HCT116 (cell line): ENCODE measurements around the gene GNG12. TPM values are rescaled to one million over a fixed set of nuclear protein-coding genes. Genes with fewer than 3 reads are reported as not detected.

Source experiments
- ATAC-seq: fragments of 200-7000 bp; cut with Tn5 transposase; 2 replicates; pipeline ENCODE4 v1.9.1; 2020; ENCODE audit warnings: mild to moderate bottlenecking, moderate library complexity
- BruUV-seq: library from RNA; stranded (reverse); fragments of 400-500 nt; replicated peaks from 2 replicates; lab custom pipeline; 2021; lab: Mats Ljungman, UMichigan
- CTCF ChIA-PET: fragments of 300-600 bp; sonication (Branson Sonifier 250); formaldehyde crosslinking; loops from one replicate; lab custom pipeline; 2021; ENCODE audit warnings: antibody characterized with exemption; lab: Charles Lee
- POLR2A ChIA-PET: fragments of 300-600, 350-600 bp; sonication (Branson Sonifier 250); formaldehyde crosslinking; loops from one replicate; lab custom pipeline; 2021; ENCODE audit warnings: antibody characterized with exemption; lab: Charles Lee
- RAD21 ChIA-PET, 2 experiments: fragments of 300-600 bp; sonication (Branson Sonifier 250); formaldehyde crosslinking; loops; one replicate each; lab custom pipeline; 2023; ENCODE audit warnings: low total read pairs in 2 of 2; ENCODE audit not compliant: uncharacterized antibody in 2 of 2, unreplicated experiment in 2 of 2, low non-redundant PET in 1 of 2; lab: Charles Lee
- DNase-seq: peaks from one replicate; pipeline ENCODE4 v3.0.0-alpha.2; 2010; ENCODE audit warnings: low read depth, low spot score
- H2AFZ ChIP-seq: fragments of 200-600 bp; shearing (Covaris generic), sonication (generic); 2 replicates; pipeline ENCODE4 v1.6.1; 2017; ENCODE audit warnings: low read depth, mixed run types, mixed read lengths, antibody characterized with exemption, low read length; ENCODE audit not compliant: poor library complexity, severe bottlenecking
- H3K27ac ChIP-seq: 2 replicates; pipeline ENCODE4 v1.5.1; 2012; ENCODE audit warnings: low read depth, low read length
- H3K27me3 ChIP-seq: fragments of 200-600 bp; sonication (generic); 2 replicates; pipeline ENCODE4 v1.6.1; 2016; ENCODE audit warnings: mixed run types, low read length, mixed read lengths; ENCODE audit not compliant: insufficient read depth
- H3K36me3 ChIP-seq, 2 experiments: fragments of 200-500 bp in 1 of 2; fragments of 200-600 bp in 1 of 2; sonication (Bioruptor generic) in 1 of 2; sonication (generic) in 1 of 2; 2 replicates each; pipeline versions ENCODE4 v1.5.1 to v1.6.1; 2014 to 2016; ENCODE audit warnings: low read length in 2 of 2, inconsistent platforms in 1 of 2, mixed read lengths in 1 of 2, mixed run types in 1 of 2; ENCODE audit not compliant: insufficient read depth in 2 of 2, control insufficient read depth in 1 of 2
- H3K4me1 ChIP-seq, 2 experiments: fragments of 200-600 bp in 1 of 2; sonication (generic) in 1 of 2; 2 replicates each; pipeline versions ENCODE4 v1.5.1 to v1.6.1; 2012 to 2017; ENCODE audit warnings: low read length in 2 of 2, inconsistent platforms in 1 of 2, mild to moderate bottlenecking in 1 of 2, mixed read lengths in 1 of 2, mixed run types in 1 of 2, moderate library complexity in 1 of 2; ENCODE audit not compliant: insufficient read depth in 2 of 2, control insufficient read depth in 1 of 2
- H3K4me2 ChIP-seq: fragments of 200-600 bp; sonication (generic); 2 replicates; pipeline ENCODE4 v1.6.1; 2017; ENCODE audit warnings: mixed run types, low read length, mixed read lengths
- H3K4me3 ChIP-seq, 2 experiments: fragments of 200-600 bp in 1 of 2; sonication (generic) in 1 of 2; replicated peaks in 1 of 2; 2 replicates each; pipeline ENCODE4 v1.5.1; 2011 to 2016; ENCODE audit warnings: low read length in 2 of 2, control low read depth in 1 of 2, low read depth in 1 of 2, mild to moderate bottlenecking in 1 of 2, mixed read lengths in 1 of 2, mixed run types in 1 of 2
- H3K79me2 ChIP-seq: fragments of 200-600 bp; sonication (generic); 2 replicates; pipeline ENCODE4 v1.6.1; 2017; ENCODE audit warnings: mild to moderate bottlenecking, mixed run types, low read length, moderate library complexity, mixed read lengths; ENCODE audit not compliant: insufficient read depth
- H3K9ac ChIP-seq: fragments of 200-600 bp; sonication (generic); 2 replicates; pipeline ENCODE4 v1.6.1; 2016; ENCODE audit warnings: low read length, mixed read lengths
- H3K9me2 ChIP-seq: fragments of 200-600 bp; sonication (generic), shearing (Covaris generic); 2 replicates; pipeline ENCODE4 v1.6.1; 2017; ENCODE audit warnings: mixed run types, mild to moderate bottlenecking, moderate library complexity; ENCODE audit not compliant: insufficient read depth
- H3K9me3 ChIP-seq, 2 experiments: fragments of 200-500 bp in 1 of 2; fragments of 200-600 bp in 1 of 2; sonication (Bioruptor generic) in 1 of 2; sonication (generic) in 1 of 2; 2 replicates each; pipeline ENCODE4 v1.6.1; 2014 to 2017; ENCODE audit warnings: low read length in 2 of 2, mixed read lengths in 2 of 2, inconsistent platforms in 1 of 2, low read depth in 1 of 2, mild to moderate bottlenecking in 1 of 2, mixed run types in 1 of 2, moderate library complexity in 1 of 2; ENCODE audit not compliant: control insufficient read depth in 1 of 2, insufficient read depth in 1 of 2
- H4K20me1 ChIP-seq: fragments of 200-600 bp; sonication (generic), shearing (Covaris generic); 2 replicates; pipeline ENCODE4 v1.6.1; 2017; ENCODE audit warnings: mixed run types, mild to moderate bottlenecking, moderate library complexity; ENCODE audit not compliant: insufficient read depth
- CBX3 ChIP-seq: IDR thresholded peaks from 2 replicates; pipeline ENCODE4 v1.6.1; 2012; ENCODE audit warnings: low read depth
- CTCF ChIP-seq, 3 experiments: fragments of 200-600 bp in 1 of 3; sonication (generic) in 1 of 3; IDR thresholded peaks in 2 of 3; conservative IDR thresholded peaks in 1 of 3; 2 replicates each; pipeline ENCODE4 v1.5.1; 2012 to 2017; ENCODE audit warnings: low read depth in 2 of 3, low read length in 2 of 3, antibody characterized with exemption in 1 of 3, borderline replicate concordance in 1 of 3, control low read depth in 1 of 3, mild to moderate bottlenecking in 1 of 3, mixed read lengths in 1 of 3, mixed run types in 1 of 3, moderate library complexity in 1 of 3; ENCODE audit not compliant: insufficient read depth in 1 of 3
- EZH2 ChIP-seq: fragments of 200-600 bp; sonication (generic); IDR thresholded peaks from 2 replicates; pipeline ENCODE4 v1.6.1; 2017; ENCODE audit warnings: antibody characterized with exemption, mixed run types
- FOSL1 ChIP-seq: IDR thresholded peaks from 2 replicates; pipeline ENCODE4 v1.6.1; 2012; ENCODE audit warnings: low read depth
- JUND ChIP-seq: IDR thresholded peaks from 2 replicates; pipeline ENCODE4 v1.6.1; 2012
- POLR2AphosphoS5 ChIP-seq: IDR thresholded peaks from 2 replicates; pipeline ENCODE4 v1.6.1; 2011; ENCODE audit warnings: mild to moderate bottlenecking, low read depth, low read length, moderate library complexity
- SIN3A ChIP-seq: IDR thresholded peaks from 2 replicates; pipeline ENCODE4 v1.6.1; 2012; ENCODE audit warnings: low read depth
- SP1 ChIP-seq: IDR thresholded peaks from 2 replicates; pipeline ENCODE4 v1.6.1; 2012; ENCODE audit warnings: low read depth
- SRF ChIP-seq: IDR thresholded peaks from 2 replicates; pipeline ENCODE4 v1.6.1; 2012; ENCODE audit warnings: low read depth
- YY1 ChIP-seq: IDR thresholded peaks from 2 replicates; pipeline ENCODE4 v1.6.1; 2011; ENCODE audit warnings: low read length, low read depth, moderate library complexity, mild to moderate bottlenecking; ENCODE audit not compliant: insufficient replicate concordance; ENCODE audit errors: extremely low read depth
- ZBTB33 ChIP-seq: IDR thresholded peaks from 2 replicates; pipeline ENCODE4 v1.6.1; 2011; ENCODE audit warnings: mild to moderate bottlenecking, low read length, moderate library complexity; ENCODE audit not compliant: insufficient replicate concordance; ENCODE audit errors: extremely low read depth
- intact Hi-C: fragments of 100-400 bp; cut with micrococcal nuclease; formaldehyde crosslinking; loops from 2 replicates; pipeline ENCODE4 v1.10.0; 2022
- total RNA-seq: library from RNA; stranded (reverse); gene quantifications from one replicate; pipeline ENCODE4 v1.2.1, GENCODE V29; 2021; ENCODE audit not compliant: unreplicated experiment
- TF ChIP-seq, protein P1 (sequence below): IDR thresholded peaks from 2 replicates; pipeline ENCODE4 v1.6.1; 2012

Gene GNG12
- total RNA-seq, 1 experiment from 2014 or later, result 49.6 TPM

GRCh38 chr1:67850611-67851075 is 17.4 kb upstream of the GNG12 start:
- Histone ChIP-seq H3K27me3 (no peaks in the 10 kb centered on the region; the same call in 1 of the 2 replicates), H2AFZ (peak overlapping the region; percentile 80), H3K9me2 (no peaks in the 10 kb centered on the region), H3K27ac (no peak overlapping the region), H3K4me1 (peaks cover 10 to 14% of the 10 kb centered on the region in 2 experiments), H3K36me3 (no peaks in the 10 kb centered on the region), H4K20me1 (no peaks in the 10 kb centered on the region), H3K79me2 (no peaks in the 10 kb centered on the region), H3K4me3 (no peak overlapping the region), H3K9ac (no peak overlapping the region), H3K9me3 (no peaks in the 10 kb centered on the region), H3K4me2 (peak overlapping the region; percentile 49)
- ChIA-PET CTCF (interaction anchor here (0.6 to 3.2 kb wide), 18 partner anchors 10 to 492 kb away, joined by 3 to 26 read pairs (median 4); no protein-coding TSS in a partner anchor), RAD21 (interaction anchor here (1.0 to 1.4 kb wide), 4 partner anchors 160 to 315 kb away, joined by 3 to 9 read pairs (median 6); no protein-coding TSS in a partner anchor), POLR2A (no interaction called here)
- peak; percentile 69 for DNase-seq
- intact Hi-C loops, result loop anchor here (1.0 to 10.0 kb wide), 4 partner anchors 84 to 1886 kb away; partner anchors contain the start of gene RPE65
- TF ChIP-seq CTCF (IDR thresholded peaks at IDR 0.05 in 2 of 3, conservative IDR thresholded peaks at IDR 0.05 in 1 of 3; ENCODE audit: borderline replicate concordance in 1 of 3, insufficient read depth in 1 of 3, low read depth in 2 of 3, low read length in 2 of 3) (no peak), ZBTB33 (no peak), SRF (0 out of 2 replicates have a peak, but pooled peaks have one; percentile 28), SP1 (0 out of 2 replicates have a peak, but pooled peaks have one; percentile 49), YY1 (no peak), JUND (peak; percentile 71), SIN3A (0 out of 2 replicates have a peak, but pooled peaks have one; percentile 12), CBX3 (peak; percentile 73; the same call in 1 of the 2 replicates), FOSL1 (peak; percentile 81; the same call in 1 of the 2 replicates), POLR2AphosphoS5 (0 out of 2 replicates have a peak, but pooled peaks have one; percentile 36), EZH2 (no peak)
- TF ChIP-seq, protein P1, sequence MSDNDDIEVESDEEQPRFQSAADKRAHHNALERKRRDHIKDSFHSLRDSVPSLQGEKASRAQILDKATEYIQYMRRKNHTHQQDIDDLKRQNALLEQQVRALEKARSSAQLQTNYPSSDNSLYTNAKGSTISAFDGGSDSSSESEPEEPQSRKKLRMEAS, result no peak
- ATAC-seq, result peak; percentile 73
- BruUV-seq, result no TSS peak
